ENCODE data around the gene ATP9A. TPM values are rescaled to one million over a fixed set of nuclear protein-coding genes. Genes with fewer than 3 reads are reported as not detected.

ATP9A gene
- total RNA-seq, 4 donors from 2014 or later = 52.5 to 72.8 (median 61.7) TPM

- Histone ChIP-seq H3K4me1 (peaks cover 0 to 21% of the 10 kb centered on the region in 2 donors), H3K4me3 (replicated peaks in 1 of 3) (no peak overlapping the region), H3K9me3 (no peaks in the 10 kb centered on the region), H3K27me3 (no peaks in the 10 kb centered on the region), H3K27ac (no peak overlapping the region), H3K36me3 (no peaks in the 10 kb centered on the region)
- no peak for TF ChIP-seq CTCF (IDR thresholded peaks at IDR 0.05)
- WGBS, 2 donors = 84 to 92% methylated on average over 4 to 5 of the region's 5 CpGs
- DNase-seq = no peak
- intact Hi-C loops (cut with DNase I) = no loop called here
Measured at GRCh38 chr20:51634877-51635276, 133.3 kb downstream of the ATP9A start.

- no peaks in the 10 kb centered on the region for H3K27me3 ChIP-seq
- TF ChIP-seq CTCF (IDR thresholded peaks at IDR 0.05) = no peak
- no peak for TF ChIP-seq POLR2A (IDR thresholded peaks at IDR 0.05)
- intact Hi-C loops (cut with DNase I) = no loop called here
- H3K36me3 ChIP-seq = no peaks in the 10 kb centered on the region
- WGBS, 2 donors = 89% methylated on average over 9 of the region's 9 CpGs
- H3K27ac ChIP-seq = no peak overlapping the region
- H3K9me3 ChIP-seq = no peaks in the 10 kb centered on the region
- no peak for DNase-seq
- peaks cover 0 to 21% of the 10 kb centered on the region in 2 donors for H3K4me1 ChIP-seq
- H3K4me3 ChIP-seq (replicated peaks in 1 of 3) = no peak overlapping the region
Measured at GRCh38 chr20:51634257-51634656, 133.9 kb downstream of the ATP9A start.

- H3K27ac ChIP-seq = no peak overlapping the region
- H3K4me3 ChIP-seq (replicated peaks in 1 of 3) = no peak overlapping the region
- no peaks in the 10 kb centered on the region for H3K36me3 ChIP-seq
- intact Hi-C loops (cut with DNase I) = no loop called here
- TF ChIP-seq POLR2A (IDR thresholded peaks at IDR 0.05) (no peak), CTCF (IDR thresholded peaks at IDR 0.05) (no peak)
- H3K27me3 ChIP-seq = no peaks in the 10 kb centered on the region
- peaks cover 0 to 26% of the 10 kb centered on the region in 2 donors for H3K4me1 ChIP-seq
- H3K9me3 ChIP-seq = no peaks in the 10 kb centered on the region
- WGBS, 2 donors = 92 to 93% methylated on average over 3 of the region's 3 CpGs
- no peak for DNase-seq
Measured at GRCh38 chr20:51633430-51633829, 134.8 kb downstream of the ATP9A start.

GRCh38 chr20:51631953-51632352, 136.2 kb downstream of the ATP9A start:
- Histone ChIP-seq H3K4me3 (replicated peaks in 1 of 3) (no peak overlapping the region), H3K9me3 (no peaks in the 10 kb centered on the region), H3K27me3 (no peaks in the 10 kb centered on the region), H3K4me1 (peaks cover 0 to 26% of the 10 kb centered on the region in 2 donors), H3K27ac (peak overlapping the region; percentile 62 to 85 (median 75)), H3K36me3 (no peaks in the 10 kb centered on the region)
- DNase-seq = no peak
- no peak for TF ChIP-seq POLR2A (IDR thresholded peaks at IDR 0.05)
- no peak for TF ChIP-seq CTCF (IDR thresholded peaks at IDR 0.05)
- intact Hi-C loops (cut with DNase I) = no loop called here
- WGBS, 2 donors = 88 to 97% methylated on average over 6 of the region's 6 CpGs

- Histone ChIP-seq H3K27me3 (no peaks in the 10 kb centered on the region), H3K36me3 (no peaks in the 10 kb centered on the region), H3K4me1 (peaks cover 0 to 26% of the 10 kb centered on the region in 2 donors), H3K4me3 (replicated peaks in 1 of 3) (no peak overlapping the region), H3K27ac (peak overlapping the region; percentile 62 to 85 (median 75)), H3K9me3 (no peaks in the 10 kb centered on the region)
- TF ChIP-seq POLR2A (IDR thresholded peaks at IDR 0.05) = no peak
- TF ChIP-seq CTCF (IDR thresholded peaks at IDR 0.05) = no peak
- peak; percentile 15 to 18 for DNase-seq
- intact Hi-C loops (cut with DNase I) = no loop called here
- WGBS, 2 donors = 60 to 63% methylated on average over 21 of the region's 21 CpGs
Measured at GRCh38 chr20:51631011-51631950, 136.9 kb downstream of the ATP9A start.
